Activated naive CD4-positive, alpha-beta T cell treated with anti-CD3 and anti-CD28 coated beads, Interleukin-2, amount 50 U/mL, for 16 hours (primary cell): ENCODE results near the gene WARS2.

Experiments
- DNase-seq: peaks from one replicate; pipeline ENCODE4 v3.0.0-alpha.2; 2020

Gene WARS2

DNA sequence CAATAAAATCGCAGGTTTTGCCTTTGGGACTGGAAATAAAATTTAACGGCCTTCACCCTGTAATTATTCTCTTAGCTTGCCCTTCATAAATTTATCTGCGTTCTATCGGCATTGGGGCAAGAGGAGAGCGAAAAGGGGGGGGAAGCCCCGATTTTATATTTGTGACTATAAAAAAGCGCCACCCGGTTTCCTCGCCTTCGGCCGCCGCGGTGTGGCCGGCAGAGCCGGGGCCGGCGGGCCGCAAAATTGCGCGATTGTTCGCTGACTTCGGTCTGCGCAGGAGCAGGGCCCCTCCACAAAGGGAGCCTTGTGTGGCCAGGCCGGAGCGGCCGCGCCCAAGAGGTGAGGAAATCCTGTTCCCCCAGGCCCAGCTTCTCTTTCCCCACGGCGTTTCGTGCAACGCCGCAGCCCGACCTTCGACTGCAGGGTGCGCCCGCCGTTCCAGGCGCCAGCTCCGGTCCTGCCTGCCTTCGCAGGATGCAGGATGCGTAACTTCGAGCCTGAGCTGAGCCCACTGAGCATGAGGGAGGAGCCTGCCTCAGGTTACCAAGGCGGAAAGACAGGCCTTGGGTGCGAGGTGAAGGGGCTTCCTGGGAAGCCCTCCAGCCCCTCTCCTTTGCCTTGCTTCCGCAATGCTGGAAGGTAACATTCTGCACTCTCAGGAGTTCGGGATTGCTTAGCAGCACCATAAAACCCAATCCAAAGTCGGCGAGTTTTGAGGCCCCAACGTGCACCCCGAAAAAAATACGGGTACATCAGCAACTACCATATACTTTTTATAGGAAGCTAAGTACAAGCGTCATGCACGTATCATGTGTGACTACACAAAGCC is 147.4 kb downstream of the WARS2 start:
- no peak for DNase-seq

DNA sequence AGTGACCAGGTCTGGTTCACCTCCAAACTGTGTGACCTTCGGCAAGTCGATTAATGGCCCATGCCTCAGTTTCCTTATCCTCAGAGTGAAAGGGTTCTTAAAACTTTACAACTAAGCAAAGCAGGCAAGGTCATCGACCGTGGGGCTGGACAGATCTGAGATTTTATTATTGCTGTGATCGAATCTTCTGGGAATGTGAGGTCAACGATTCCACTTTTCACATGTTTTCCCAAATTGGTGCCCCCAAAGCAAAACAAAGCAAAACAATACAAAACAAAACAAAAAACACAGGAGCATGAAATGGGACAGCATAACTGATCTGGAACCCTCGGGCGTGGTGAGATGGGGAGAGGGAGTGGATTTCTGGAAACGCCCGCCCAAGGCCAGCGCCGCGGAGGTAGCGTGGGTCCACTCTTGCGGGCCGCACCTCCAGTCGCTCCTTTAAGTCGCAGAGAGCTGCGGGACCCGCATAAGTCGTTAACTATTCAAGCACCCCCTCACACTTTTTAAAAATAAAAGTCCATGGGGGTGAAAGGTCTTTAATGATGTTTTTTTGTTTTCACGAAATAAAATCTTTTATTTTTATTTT is 148.1 kb downstream of the WARS2 start:
- DNase-seq, result no peak

DNA sequence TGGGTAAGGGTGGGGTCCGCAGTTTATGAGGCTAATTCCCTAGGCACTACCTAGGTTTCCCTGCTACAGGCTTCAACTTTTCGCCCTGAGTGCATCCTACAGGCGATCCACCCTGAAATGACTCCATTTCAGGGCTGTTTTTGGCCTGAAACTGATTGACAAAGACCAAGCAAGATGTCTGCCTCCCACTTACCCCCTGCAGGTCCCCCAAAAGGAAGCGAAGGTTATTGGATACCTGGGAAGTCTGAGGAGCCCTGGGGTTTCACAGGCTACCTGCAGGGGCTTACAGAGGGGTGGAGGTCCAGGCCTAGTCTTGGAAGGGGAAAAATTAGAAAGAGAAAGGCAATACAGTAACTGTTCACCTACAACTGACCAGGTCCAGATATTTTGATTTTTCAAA is 149.0 kb downstream of the WARS2 start:
- no peak for DNase-seq

DNA sequence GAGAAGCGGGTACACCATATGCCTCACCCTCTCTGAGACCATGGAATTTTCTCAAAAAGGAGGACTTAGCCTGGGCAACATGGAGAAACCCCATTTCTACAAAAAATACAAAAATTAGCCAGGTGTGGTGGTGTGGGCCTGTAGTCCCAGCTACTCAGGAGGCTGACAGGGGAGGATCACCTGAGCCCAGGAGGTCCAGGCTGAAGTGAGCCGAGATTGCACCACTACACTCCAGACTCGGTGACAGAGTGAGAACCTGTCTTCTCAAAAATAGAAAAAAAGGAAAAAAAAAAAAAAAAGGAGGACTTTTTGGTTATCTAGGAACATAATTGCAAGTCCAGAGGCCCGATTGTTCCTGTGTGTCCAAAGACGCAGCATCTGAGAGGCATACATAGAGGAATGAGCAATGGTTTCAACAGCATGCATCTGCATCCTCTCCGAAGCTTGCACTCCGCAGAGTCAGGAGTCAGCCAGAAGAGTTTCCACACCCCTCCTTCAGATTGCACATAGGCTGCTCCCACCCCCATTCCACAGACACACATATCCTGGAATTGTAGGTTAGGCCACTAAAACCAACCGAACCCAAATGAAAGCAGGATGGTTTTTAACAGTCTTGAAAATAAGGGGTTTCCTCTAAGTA is 149.8 kb downstream of the WARS2 start:
- DNase-seq, result no peak

DNA sequence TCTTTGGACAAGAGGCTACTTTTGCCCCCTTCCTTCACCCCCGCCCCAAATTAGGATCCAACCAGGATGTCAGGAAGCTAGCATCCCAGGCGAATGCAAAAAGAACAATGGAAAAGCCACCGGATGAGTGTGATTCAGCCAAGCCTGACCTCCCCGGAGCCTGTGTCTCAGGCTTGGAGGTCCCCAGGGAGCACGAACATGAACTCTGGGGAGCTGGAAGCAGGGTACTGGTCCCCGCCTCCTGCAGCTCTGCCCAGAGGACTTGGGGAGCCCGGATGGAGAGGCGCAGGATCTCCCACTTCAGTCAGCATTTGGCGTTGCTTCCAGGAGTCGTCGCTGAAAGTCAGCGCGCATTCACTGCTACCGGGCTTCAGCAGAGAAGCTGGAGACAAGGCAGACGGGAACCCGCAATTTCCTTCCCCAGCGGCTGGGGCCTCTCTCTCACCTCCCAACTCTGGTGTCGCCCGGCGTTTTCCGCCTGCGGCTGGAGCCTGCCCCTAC is 150.5 kb downstream of the WARS2 start:
- DNase-seq, result no peak

DNA sequence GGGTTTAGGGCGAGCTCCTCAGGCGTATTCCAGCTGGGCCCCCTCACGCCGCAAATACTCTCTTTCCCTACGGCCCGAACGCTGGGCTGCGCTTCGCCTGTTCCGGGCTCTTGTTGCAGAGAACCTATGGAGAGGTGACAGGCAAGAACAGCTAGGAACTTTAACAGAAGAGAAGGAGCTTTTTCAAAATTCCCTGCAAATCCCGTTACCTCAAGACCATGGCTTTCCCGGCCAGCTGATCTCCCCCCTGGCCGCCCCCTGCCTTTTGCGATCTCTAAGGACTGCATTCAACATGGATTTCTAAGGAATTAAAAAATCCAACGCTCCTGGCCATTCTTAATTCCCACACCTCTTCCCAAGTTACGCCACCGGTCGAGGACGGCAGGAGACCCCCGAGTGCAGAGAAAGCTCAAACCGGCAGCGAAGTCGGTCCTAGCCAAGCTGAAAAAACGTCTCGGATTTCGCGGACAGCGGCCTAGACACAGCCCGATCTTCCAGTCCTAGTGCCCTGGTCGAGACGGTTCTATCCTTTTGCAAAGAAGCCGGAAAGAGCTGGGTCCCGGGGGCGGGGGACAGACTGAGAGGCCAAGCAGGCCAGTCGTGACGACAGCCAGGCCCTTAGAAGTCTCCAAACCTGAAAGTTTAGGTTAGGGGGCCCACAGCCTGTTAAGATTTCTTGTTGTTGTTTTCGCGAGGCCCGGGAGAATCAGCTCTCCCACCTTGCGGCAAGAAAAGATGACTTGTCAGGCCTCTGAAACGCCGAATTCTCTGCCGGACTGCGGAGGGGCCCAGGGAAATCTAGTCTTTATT is 151.2 kb downstream of the WARS2 start:
- DNase-seq, result no peak

DNA sequence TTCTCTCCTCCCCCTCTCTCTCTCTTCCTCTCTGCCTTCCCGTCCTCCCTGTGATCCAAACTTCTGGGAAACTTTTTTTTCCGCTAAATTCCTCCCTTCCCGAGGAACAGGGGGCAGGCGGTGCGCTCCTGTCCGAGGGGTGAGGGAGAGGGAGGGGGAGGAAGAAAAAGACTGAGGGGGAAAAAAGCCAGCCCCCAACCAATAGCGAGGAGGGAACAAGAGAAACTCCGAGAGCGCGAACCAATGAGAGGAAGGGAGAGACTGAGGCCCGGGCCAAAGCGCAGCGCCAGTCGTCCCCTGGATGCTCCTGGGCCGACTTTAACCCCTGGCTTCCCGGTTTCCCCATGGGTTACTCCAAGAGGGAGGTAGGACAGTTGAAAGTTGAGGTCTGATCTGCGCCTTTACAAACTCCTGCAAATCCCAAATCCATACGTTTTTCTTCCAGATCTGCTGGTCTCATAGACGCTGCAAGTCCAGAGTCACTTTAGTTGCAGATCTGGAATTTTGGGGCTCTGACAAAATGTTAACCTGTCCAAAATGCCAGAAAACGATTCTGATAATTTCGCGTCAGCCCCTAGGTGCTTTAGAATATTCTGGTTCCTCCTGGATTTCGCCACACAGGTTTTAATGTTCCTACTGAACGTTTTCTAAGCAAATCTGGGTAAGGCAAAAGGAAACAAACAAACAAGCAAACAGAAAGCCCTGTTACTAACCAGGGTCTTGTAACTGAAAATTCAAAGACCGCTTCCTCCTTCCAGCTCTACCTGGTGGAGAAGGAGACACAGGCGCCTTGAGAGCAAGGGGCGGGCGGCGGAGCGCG is 152.1 kb downstream of the WARS2 start, which contains the start of gene TBX15:
Gene TBX15 (minus strand): TSS at position 158 of the 820 bp plus-strand sequence. CDS start 548 bp downstream, outside the sequence.
- no peak for DNase-seq

DNA sequence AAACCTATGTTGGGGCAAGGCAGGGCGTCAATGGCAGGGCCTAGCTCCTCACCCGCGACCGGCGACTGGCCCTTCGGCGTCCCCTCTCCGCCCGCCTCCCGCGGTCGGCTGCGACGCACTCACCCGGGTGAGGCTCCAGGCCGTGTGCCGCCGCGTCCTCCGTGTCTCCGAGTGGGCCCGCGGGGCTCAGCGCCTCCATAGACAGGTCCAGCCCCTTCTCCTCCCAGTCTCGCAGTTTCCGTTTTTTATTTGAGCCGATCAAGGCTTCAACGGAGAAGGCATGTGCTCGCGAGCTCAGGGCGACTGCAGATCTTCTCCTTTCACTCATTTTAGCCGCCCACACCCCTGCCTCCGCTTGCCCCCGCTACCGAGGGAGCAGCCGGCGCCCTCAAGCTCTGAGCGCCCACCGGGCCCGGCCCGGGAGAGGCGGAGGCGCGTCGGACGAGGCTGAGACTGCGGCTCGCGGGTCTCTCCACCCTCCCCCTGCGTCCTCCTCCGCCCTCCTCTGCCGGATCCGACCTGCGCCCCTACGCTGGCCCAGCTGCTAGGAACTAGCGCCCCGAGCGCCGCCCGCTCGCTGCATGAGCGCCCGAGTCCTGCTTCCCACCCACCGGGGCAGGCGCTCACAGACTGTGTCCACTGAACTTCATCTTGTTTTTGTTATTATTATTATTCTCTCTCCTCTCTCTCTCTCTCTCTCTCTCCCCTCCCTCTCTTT is 152.8 kb downstream of the WARS2 start:
- no peak for DNase-seq

DNA sequence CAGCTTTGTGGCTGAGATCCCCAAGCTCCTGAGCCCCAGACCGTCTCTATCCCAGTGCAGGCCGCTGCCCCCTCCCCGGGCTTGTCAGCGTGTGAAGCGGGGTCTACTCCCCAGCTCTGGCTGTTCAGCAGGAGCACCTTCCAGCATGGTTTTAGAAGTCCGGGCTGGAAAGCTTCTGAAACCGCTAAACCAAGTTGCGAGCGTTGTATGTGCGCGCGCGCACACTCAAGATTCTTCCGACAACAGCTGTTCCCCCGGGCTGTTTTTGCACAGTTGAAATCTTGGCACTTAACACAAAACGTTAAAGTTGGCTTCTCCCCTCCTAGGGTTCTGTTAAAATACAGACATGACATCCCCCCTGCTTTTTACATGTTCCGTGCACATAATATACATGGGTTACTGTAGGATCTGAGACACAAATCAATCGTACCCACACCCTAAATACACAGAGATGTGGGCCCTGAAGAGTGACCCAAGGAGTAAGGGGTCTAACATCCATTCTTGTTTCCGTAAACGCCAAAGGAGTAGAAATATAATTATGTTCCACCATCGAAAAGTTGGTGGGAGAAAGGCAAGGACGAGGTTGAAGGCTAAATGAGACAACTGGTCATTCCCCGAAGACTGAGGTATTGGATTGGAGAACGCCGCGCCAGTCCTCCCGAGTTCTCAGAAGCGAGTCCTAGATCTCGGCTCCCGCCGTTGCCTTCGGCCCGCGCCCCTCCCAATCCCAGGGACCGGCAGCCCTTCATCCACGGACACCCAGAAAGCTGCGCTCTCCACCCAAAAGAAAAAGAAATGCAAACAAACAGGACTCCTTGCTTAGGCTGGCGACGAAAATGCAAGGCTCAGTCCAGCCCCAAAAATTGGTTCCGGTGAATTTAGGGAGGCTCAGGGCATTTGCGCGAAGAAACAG is 153.6 kb downstream of the WARS2 start:
- DNase-seq, result no peak

DNA sequence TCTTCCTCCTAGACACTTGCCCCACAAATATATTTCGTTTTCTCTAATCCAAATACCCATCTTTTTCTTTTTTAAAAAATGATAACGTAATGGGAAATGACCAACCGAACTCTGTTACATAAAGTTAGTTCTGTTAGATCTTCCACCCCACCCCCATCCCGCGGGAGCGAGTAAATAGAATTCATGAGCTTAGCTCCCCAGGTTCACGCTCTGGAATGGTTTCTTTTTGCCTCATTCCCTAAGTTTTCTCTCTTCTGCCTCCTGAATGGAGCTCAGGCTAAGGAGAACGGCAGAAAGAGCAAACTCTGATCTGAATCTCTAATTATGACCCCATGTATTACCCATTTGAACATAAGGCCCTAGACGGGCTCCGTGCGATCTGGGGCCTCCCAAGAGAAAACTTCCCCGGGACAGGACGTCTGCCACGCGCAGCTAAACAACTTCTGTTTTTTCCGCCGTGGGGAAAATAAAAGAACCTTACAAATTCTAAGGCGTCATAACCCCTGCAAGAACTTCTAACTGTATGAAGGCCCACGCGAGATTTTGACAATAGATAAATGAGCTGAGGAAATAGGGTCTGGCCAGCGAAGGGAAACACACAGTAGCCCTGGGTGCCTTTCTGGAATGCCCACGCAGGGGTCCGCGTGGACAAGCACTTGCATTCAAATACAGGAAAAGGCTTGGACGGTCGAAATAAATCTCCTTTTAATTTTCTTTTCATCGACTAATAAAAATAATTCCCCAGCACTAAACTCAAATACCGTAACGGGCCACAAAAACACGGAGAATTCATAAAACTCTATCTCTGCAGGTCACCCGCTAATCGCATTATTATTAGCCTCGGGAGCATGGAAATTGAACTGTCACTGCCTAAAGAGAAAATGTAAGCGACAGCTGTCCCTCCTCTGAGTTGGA is 154.6 kb downstream of the WARS2 start:
- DNase-seq, result no peak

DNA sequence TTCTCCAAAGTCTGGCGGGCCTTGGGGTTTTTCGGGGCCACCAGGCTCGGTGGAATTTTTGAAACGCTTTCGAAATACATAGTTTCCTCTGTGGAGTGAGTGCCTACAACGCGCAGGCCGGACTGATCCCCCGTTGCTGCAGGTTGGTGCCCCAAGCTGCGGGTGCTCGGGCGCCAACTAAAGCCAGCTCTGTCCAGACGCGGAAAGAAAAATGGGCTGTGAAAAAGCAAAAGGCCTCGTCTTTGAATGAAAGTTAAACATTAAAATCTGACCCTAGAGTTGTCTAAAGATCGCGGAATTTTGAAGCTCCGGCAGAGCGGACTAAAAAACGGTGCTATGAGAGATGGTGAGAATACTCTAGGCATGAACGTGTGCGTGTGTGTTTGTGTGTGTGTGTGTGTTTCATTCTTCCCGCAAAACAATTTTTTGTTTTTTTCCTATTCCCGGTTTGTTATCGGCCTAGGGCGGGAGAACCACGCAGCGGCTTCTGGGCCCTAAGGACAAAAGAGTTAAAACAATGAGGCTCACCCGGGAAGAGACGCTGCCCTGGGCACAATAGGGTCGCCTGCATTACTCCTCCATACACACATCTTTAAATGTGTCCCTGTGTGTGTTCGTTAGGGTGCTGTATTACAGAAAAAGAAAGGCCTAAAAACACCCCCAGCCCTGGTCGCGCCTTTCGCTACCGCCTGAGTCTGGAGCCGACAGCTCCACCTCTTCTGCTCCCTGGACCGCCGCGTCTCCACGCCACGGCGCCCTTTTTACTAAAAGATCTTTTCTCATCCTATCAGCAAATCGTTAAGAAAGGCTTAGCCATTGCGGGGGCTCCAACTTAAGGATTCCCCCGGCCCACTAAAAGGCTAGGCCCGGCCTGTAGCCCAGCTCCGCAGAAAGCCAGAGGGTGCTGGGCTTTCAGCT is 155.5 kb downstream of the WARS2 start:
- DNase-seq, result no peak

DNA sequence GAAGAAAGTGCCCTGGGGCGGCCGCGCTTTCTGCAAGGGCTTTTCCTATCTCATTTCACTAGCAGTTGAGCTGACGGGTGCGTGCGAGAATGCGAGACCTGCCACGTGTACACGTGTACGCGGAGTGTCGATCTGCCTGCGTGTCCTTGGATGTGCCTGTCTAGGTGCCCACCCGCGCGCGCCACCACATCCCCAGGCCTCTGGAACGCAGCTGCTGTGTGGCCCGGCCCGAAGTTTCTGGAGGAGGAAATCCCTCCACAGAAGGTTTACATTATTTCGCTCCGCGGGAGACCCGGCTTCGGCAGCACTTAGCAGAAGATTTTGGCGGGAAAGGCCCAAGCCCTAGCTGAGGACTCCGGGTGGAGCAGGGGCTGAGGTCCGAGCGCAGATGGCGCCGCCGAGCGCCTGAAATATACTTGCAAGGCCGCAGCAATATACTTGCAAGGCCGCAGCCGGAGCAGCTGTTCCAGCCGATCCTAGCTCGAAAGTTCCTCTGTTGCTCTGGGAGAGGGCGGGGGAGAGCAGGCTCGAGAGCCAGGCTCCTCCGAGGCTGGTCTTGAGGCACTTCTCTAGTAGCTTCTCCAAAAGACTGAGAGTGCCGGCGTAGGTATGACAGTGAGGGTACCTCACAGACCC is 156.2 kb downstream of the WARS2 start:
- no peak for DNase-seq

DNA sequence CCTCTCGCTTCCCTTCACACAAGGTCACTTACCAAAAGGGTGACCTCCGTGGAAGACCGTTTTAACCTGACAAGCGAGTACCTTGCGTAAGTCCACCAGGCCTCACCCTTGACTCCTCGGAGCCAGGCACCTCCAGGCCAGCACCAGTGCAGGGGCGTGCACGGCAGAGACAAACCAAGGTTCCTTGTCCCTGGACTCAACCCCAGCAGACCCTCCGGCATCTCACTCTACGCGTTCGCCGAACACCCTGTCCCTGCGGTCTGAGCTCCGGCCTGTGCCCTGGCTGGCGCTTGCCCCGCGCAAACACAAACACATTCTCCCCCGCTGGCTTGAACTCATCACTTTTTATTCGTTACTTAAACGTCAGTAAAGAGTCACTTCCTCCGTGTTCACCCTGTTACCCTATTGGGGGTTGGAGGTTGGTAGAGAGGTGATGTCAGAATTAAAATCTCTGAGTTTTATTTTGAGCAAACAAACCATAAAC is 156.9 kb downstream of the WARS2 start:
- DNase-seq, result no peak

DNA sequence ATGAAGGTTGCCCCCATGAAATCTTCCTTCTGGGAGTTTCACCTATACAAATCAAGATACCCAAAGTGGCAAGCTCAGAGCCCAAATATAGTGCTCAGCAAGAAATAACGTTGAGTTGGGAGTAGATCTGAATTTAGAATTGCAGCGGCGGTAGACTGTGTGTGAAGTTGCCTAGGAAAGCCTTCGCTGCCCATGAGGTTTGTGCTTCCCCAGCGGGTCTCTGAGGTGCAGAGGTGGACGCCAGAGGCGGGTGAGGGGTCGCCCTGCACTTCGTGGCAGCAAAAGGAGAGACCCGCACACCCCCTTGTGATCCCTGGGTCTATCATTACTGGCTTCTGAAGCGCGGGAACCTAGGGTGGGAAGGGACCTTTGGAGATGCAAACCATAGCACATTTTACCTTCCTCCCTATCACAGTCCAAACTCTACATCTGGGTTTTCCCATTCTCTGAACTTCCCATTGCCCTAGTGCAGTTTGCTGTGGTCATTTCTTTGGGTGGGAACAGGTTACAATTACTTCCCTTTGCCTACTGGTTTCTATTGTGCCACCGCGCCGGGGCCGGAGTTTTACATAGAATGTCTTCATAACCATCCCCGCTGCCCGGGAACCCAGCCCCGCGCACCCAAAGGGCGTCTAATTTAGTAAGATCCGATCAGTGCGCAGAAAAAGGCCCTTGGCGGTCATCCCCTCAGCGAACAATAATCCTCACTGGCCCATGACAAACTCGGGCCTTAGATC is 157.5 kb downstream of the WARS2 start:
- no peak for DNase-seq

DNA sequence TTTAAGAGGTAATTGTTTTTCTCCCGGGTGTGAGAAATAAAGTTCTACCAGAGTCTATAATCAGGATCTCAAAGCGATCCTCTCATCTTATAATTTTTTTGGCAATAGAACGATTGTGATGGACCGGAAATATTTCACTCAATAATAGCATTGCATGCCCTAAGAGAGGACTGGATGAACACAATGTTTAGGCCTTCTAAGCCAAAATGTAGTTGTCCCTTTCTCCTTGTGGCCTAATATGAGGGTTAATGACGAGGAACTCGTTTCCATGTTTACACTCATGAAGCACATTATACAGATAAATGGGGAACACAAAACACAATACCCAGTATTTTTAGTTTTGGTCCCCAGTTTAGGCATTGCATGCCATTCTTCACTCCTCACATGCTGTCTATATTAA is 158.2 kb downstream of the WARS2 start:
- DNase-seq, result no peak

DNA sequence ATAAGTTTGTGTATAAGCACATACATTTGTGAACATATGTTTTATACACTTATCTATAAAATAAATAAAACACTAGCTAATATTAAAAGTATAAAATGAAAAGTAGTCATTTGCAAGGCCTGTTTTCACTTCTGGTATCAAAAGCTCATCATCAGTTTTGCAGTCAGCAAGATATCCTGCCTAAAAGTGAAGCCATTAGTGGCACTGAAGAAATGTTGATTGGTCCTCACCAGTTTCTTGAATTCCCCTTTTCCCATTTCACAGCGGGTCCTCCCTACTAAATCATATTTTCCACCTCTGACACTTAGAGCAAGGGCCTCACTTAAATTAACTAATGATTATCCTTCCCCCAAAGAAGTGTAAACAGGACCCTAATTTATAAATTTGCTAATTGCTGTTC is 159.0 kb downstream of the WARS2 start:
- DNase-seq, result no peak
